SK-N-SH (cell line): ENCODE data around the gene ALDH7A1. TPM values are rescaled to one million over a fixed set of nuclear protein-coding genes. Genes with fewer than 3 reads are reported as not detected.

ENCODE experiments used
- CTCF ChIA-PET: fragments of 300-600, 350-600 bp; formaldehyde crosslinking; extraction: SDS; loops from one replicate; lab custom pipeline; 2021; lab: Yijun Ruan, JAX
- POLR2A ChIA-PET: fragments of 350-600 bp; sonication (Branson Sonifier 250); formaldehyde crosslinking; extraction: SDS; loops from one replicate; lab custom pipeline; 2020; ENCODE audit warnings: antibody characterized with exemption, inconsistent platforms; lab: Yijun Ruan, JAX
- DNase-seq: peaks from one replicate; pipeline ENCODE4 v3.0.0; 2012
- H2AFZ ChIP-seq: fragments of 200-600 bp; sonication (generic); 2 replicates; pipeline ENCODE4 v1.8.1; 2016; ENCODE audit warnings: antibody characterized with exemption, mild to moderate bottlenecking, low read depth
- H3F3A ChIP-seq: fragments of 200-600 bp; sonication (generic); replicated peaks from 2 replicates; pipeline ENCODE3; 2016; ENCODE audit warnings: antibody characterized with exemption, mild to moderate bottlenecking; ENCODE audit not compliant: insufficient read depth
- H3K27ac ChIP-seq, 2 experiments: fragments of 200-500 bp in 1 of 2; fragments of 200-600 bp in 1 of 2; sonication (Bioruptor generic) in 1 of 2; sonication (generic), shearing (Covaris generic) in 1 of 2; 2 replicates each; pipeline versions ENCODE4 v1.5.1 to v1.6.1; 2014 to 2016; ENCODE audit warnings: low read depth in 2 of 2, inconsistent platforms in 1 of 2, low read length in 1 of 2, mild to moderate bottlenecking in 1 of 2, mixed read lengths in 1 of 2
- H3K27me3 ChIP-seq: fragments of 200-600 bp; sonication (generic), shearing (Covaris generic); 2 replicates; pipeline ENCODE4 v1.6.1; 2016; ENCODE audit warnings: mixed run types; ENCODE audit not compliant: insufficient read depth
- H3K36me3 ChIP-seq, 2 experiments: fragments of 200-500 bp in 1 of 2; fragments of 200-600 bp in 1 of 2; sonication (Bioruptor generic) in 1 of 2; sonication (generic) in 1 of 2; replicated peaks in 1 of 2; 2 replicates each; pipeline versions ENCODE3 to v1.5.1; 2014 to 2016; ENCODE audit warnings: low read length in 1 of 2, mild to moderate bottlenecking in 1 of 2; ENCODE audit not compliant: insufficient read depth in 2 of 2, control insufficient read depth in 1 of 2
- H3K4me1 ChIP-seq, 2 experiments: fragments of 200-500 bp in 1 of 2; fragments of 200-600 bp in 1 of 2; sonication (Bioruptor generic) in 1 of 2; sonication (generic), shearing (Covaris generic) in 1 of 2; 2 replicates each; pipeline versions ENCODE4 v1.5.1 to v1.6.1; 2014 to 2016; ENCODE audit warnings: low read depth in 1 of 2, low read length in 1 of 2, mixed run types in 1 of 2; ENCODE audit not compliant: insufficient read depth in 2 of 2, control insufficient read depth in 1 of 2
- H3K4me2 ChIP-seq: fragments of 200-600 bp; sonication (generic), shearing (Covaris generic); 2 replicates; pipeline ENCODE4 v1.6.1; 2017; ENCODE audit warnings: mixed run types
- H3K4me3 ChIP-seq, 2 experiments: fragments of 200-500 bp in 1 of 2; fragments of 200-600 bp in 1 of 2; sonication (Bioruptor generic) in 1 of 2; sonication (generic), shearing (Covaris generic) in 1 of 2; 2 replicates each; pipeline versions ENCODE4 v1.5.1 to v1.8.1; 2014 to 2016; ENCODE audit warnings: low read depth in 2 of 2, inconsistent platforms in 1 of 2, low read length in 1 of 2, mild to moderate bottlenecking in 1 of 2, mixed read lengths in 1 of 2, moderate library complexity in 1 of 2
- H3K79me2 ChIP-seq: fragments of 200-600 bp; sonication (generic); 2 replicates; pipeline ENCODE4 v1.8.1; 2017; ENCODE audit warnings: mild to moderate bottlenecking; ENCODE audit not compliant: insufficient read depth
- H3K9ac ChIP-seq: fragments of 200-600 bp; sonication (generic); 2 replicates; pipeline ENCODE4 v1.6.1; 2017; ENCODE audit warnings: mixed run types
- H3K9me2 ChIP-seq: fragments of 200-600 bp; sonication (generic); 2 replicates; pipeline ENCODE4 v1.6.1; 2017; ENCODE audit warnings: mixed run types
- H3K9me3 ChIP-seq: fragments of 200-600 bp; sonication (generic); 2 replicates; pipeline ENCODE4 v1.6.1; 2017; ENCODE audit warnings: mixed run types, mild to moderate bottlenecking, moderate library complexity
- H4K20me1 ChIP-seq: fragments of 200-600 bp; sonication (generic); 2 replicates; pipeline ENCODE4 v1.6.1; 2017; ENCODE audit warnings: mild to moderate bottlenecking, mixed run types; ENCODE audit not compliant: insufficient read depth
- CTCF ChIP-seq: fragments of 200-600 bp; sonication (generic); IDR thresholded peaks from 2 replicates; pipeline ENCODE4 v1.6.1; 2017; ENCODE audit warnings: antibody characterized with exemption, mild to moderate bottlenecking, moderate library complexity
- FOXJ3 ChIP-seq: sonication (generic); formaldehyde crosslinking; IDR thresholded peaks from 2 replicates; pipeline ENCODE4 v1.5.1; 2020; ENCODE audit warnings: mild to moderate bottlenecking, missing genetic modification reagents
- FOXM1 ChIP-seq: IDR thresholded peaks from 2 replicates; pipeline ENCODE4 v1.4.0; 2012; ENCODE audit warnings: low read depth, mild to moderate bottlenecking
- GABPA ChIP-seq: IDR thresholded peaks from 2 replicates; pipeline ENCODE4 v1.4.0; 2012; ENCODE audit warnings: low read depth, mild to moderate bottlenecking
- GATA2 ChIP-seq: sonication (generic); formaldehyde crosslinking; IDR thresholded peaks from 2 replicates; pipeline ENCODE4 v1.5.0; 2020; ENCODE audit warnings: mild to moderate bottlenecking, missing genetic modification reagents
- JUND ChIP-seq: IDR thresholded peaks from 2 replicates; pipeline ENCODE4 v1.4.0; 2012
- MAX ChIP-seq: IDR thresholded peaks from 2 replicates; pipeline ENCODE4 v1.4.0; 2012; ENCODE audit warnings: low read depth
- PBX3 ChIP-seq: IDR thresholded peaks from 2 replicates; pipeline ENCODE4; 2012
- RAD21 ChIP-seq: IDR thresholded peaks from 2 replicates; pipeline ENCODE4 v1.6.1; 2012; ENCODE audit warnings: mild to moderate bottlenecking, low read length
- RFX5 ChIP-seq: IDR thresholded peaks from 2 replicates; pipeline ENCODE4 v1.6.1; 2012; ENCODE audit warnings: mild to moderate bottlenecking, improper control_type of control experiment, low read length
- RXRA ChIP-seq: IDR thresholded peaks from 2 replicates; pipeline ENCODE4 v1.4.0; 2012; ENCODE audit warnings: low read depth, mild to moderate bottlenecking, borderline replicate concordance
- SMC3 ChIP-seq: IDR thresholded peaks from 2 replicates; pipeline ENCODE4 v1.6.1; 2012; ENCODE audit warnings: low read depth, low read length, improper control_type of control experiment
- TCF12 ChIP-seq: IDR thresholded peaks from 2 replicates; pipeline ENCODE4 v1.4.0; 2012
- USF1 ChIP-seq: IDR thresholded peaks from 2 replicates; pipeline ENCODE4 v1.4.0; 2012; ENCODE audit warnings: low read depth, borderline replicate concordance
- YY1 ChIP-seq: IDR thresholded peaks from 2 replicates; pipeline ENCODE4 v1.4.0; 2012; ENCODE audit warnings: low read depth, mild to moderate bottlenecking
- WGBS: methylation state at CpG from one replicate; pipeline ENCODE4 v1.1.6; 2017; ENCODE audit warnings: low lambda C conversion rate; 5-methylcytosine and 5-hydroxymethylcytosine counted together
- polyA plus RNA-seq, 3 experiments: library from polyadenylated mRNA; depleted of rRNA; stranded (reverse); fragments of >200 nt; gene quantifications; 2 replicates each; pipeline ENCODE4 v1.2.3, GENCODE V29; 2012
- TF ChIP-seq, protein P1 (sequence below): IDR thresholded peaks from 2 replicates; pipeline ENCODE4 v1.6.1; 2012; ENCODE audit warnings: mild to moderate bottlenecking, low read depth, low read length, moderate library complexity
- TF ChIP-seq, protein P2 (sequence below): fragments of 150-350 bp; IDR thresholded peaks from 2 replicates; pipeline ENCODE4 v1.6.1; 2017; ENCODE audit warnings: antibody characterized with exemption, low read length, low read depth, borderline replicate concordance

ALDH7A1 gene
- polyA plus RNA-seq, 1 of the 3 experiments (the other 2 are of a cell fraction) = 44.5 TPM

DNA sequence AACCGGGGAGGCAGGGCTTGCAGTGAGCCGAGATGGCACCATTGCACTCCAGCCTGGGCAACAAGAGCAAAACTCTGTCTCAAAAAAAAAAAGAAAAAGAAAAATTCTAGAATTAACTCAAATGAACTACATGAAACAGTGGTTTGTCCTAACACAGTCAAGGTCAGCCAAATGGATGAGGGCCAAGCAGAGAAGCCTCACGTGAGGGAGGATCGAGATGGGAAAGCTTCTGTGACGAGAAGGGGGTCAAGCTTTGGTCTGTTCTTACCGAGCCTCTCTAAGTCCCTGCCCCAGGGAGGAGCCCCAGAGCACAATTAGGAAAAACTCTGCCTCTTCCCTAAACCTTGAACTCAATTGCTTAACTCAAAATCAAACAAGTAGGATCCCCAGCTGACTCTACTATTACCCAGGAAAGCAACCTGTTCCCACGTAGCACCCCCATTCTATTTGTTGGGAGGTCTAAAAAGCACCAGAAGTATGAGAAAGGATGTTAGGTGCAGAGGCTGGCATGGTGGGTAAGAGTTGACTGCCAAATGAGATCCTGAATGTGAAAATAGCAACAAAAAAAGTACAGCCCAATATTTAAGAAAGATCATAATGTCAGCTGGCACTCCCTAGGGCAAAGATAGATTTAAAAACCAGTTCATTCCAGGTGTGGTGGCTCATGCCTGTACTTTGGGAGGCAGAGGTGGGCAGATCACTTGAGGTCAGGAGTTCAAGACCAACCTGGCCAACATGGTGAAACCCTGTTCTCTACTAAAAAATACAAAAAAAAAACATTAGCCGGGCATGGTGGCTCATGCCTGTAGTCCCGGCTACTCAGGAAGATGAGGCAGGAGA lies 7.2 kb downstream of the ALDH7A1 start:
- WGBS = 89% methylated on average over 9 of the region's 9 CpGs
- Histone ChIP-seq H3K27me3 (no peaks in the 10 kb centered on the region), H3K4me3 (no peak overlapping the region), H3K9me3 (no peaks in the 10 kb centered on the region), H2AFZ (no peak overlapping the region), H3K9me2 (no peaks in the 10 kb centered on the region), H3K9ac (no peak overlapping the region), H4K20me1 (no peaks in the 10 kb centered on the region), H3K4me2 (no peak overlapping the region), H3F3A (no peaks in the 10 kb centered on the region), H3K4me1 (no peaks in the 10 kb centered on the region), H3K36me3 (peaks cover 2 to 10% of the 10 kb centered on the region in 2 experiments), H3K79me2 (peaks cover 5% of the 10 kb centered on the region), H3K27ac (no peak overlapping the region)
- no peak for TF ChIP-seq CTCF
- no peak for TF ChIP-seq FOXM1
- TF ChIP-seq JUND = no peak
- no peak for TF ChIP-seq YY1
- TF ChIP-seq USF1 = no peak
- TF ChIP-seq TCF12 = no peak
- no peak for TF ChIP-seq GABPA
- no peak for TF ChIP-seq PBX3
- no peak for TF ChIP-seq GATA2 (CRISPR knock-in tag)
- TF ChIP-seq, protein P1, sequence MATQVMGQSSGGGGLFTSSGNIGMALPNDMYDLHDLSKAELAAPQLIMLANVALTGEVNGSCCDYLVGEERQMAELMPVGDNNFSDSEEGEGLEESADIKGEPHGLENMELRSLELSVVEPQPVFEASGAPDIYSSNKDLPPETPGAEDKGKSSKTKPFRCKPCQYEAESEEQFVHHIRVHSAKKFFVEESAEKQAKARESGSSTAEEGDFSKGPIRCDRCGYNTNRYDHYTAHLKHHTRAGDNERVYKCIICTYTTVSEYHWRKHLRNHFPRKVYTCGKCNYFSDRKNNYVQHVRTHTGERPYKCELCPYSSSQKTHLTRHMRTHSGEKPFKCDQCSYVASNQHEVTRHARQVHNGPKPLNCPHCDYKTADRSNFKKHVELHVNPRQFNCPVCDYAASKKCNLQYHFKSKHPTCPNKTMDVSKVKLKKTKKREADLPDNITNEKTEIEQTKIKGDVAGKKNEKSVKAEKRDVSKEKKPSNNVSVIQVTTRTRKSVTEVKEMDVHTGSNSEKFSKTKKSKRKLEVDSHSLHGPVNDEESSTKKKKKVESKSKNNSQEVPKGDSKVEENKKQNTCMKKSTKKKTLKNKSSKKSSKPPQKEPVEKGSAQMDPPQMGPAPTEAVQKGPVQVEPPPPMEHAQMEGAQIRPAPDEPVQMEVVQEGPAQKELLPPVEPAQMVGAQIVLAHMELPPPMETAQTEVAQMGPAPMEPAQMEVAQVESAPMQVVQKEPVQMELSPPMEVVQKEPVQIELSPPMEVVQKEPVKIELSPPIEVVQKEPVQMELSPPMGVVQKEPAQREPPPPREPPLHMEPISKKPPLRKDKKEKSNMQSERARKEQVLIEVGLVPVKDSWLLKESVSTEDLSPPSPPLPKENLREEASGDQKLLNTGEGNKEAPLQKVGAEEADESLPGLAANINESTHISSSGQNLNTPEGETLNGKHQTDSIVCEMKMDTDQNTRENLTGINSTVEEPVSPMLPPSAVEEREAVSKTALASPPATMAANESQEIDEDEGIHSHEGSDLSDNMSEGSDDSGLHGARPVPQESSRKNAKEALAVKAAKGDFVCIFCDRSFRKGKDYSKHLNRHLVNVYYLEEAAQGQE = no peak
- TF ChIP-seq FOXJ3 (CRISPR knock-in tag) = no peak
- no peak for TF ChIP-seq RFX5
- TF ChIP-seq, protein P2, sequence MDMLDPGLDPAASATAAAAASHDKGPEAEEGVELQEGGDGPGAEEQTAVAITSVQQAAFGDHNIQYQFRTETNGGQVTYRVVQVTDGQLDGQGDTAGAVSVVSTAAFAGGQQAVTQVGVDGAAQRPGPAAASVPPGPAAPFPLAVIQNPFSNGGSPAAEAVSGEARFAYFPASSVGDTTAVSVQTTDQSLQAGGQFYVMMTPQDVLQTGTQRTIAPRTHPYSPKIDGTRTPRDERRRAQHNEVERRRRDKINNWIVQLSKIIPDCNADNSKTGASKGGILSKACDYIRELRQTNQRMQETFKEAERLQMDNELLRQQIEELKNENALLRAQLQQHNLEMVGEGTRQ = no peak
- TF ChIP-seq RAD21 = no peak
- TF ChIP-seq RXRA = no peak
- no peak for TF ChIP-seq MAX
- no peak for TF ChIP-seq SMC3
- DNase-seq = no peak
- POLR2A ChIA-PET = no interaction called here
- CTCF ChIA-PET = interaction anchor here (1.1 kb wide), 1 partner anchor 49 kb away, joined by 3 read pairs; no protein-coding TSS in a partner anchor
